ENCODE results near the gene RHBDD3.

DNA sequence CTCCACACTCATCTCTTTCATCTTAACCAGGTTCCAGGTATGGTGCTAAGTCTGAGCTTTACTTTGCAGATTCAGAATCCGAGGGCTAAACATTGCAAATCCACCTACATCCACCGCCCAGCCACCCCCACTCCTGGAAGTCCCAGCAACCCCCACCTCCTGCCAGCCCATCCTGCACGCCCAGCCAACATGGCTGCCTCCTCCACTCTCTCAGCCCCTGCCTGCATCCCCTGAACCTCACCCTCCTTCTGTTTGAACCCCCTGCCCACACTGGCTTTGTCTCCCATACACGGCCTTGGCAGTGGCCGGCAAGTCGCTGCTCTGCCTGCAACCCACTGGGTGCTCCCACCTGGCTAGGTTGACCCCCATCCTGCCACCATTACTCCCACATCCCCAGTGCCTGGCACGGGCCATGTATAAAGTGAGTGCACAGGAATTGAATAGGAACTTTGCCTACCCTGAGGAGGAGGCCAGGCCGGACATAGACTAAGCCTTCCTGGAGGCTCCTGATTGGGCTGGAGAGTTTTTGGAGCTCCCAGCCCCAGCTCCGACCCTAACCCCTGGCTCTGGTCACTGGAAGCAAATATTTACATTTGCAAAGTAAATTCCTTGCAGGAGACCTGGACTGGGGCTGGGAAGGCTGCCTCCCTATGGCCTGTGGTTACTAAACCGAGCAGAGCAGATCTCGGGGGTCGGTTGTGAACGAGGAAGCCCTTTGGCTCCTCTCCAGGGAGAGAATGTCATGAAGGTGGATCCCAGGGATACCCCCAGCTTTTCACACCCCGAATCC lies 47.7 kb downstream of the RHBDD3 start:
- TF ChIP-seq, protein P1, sequence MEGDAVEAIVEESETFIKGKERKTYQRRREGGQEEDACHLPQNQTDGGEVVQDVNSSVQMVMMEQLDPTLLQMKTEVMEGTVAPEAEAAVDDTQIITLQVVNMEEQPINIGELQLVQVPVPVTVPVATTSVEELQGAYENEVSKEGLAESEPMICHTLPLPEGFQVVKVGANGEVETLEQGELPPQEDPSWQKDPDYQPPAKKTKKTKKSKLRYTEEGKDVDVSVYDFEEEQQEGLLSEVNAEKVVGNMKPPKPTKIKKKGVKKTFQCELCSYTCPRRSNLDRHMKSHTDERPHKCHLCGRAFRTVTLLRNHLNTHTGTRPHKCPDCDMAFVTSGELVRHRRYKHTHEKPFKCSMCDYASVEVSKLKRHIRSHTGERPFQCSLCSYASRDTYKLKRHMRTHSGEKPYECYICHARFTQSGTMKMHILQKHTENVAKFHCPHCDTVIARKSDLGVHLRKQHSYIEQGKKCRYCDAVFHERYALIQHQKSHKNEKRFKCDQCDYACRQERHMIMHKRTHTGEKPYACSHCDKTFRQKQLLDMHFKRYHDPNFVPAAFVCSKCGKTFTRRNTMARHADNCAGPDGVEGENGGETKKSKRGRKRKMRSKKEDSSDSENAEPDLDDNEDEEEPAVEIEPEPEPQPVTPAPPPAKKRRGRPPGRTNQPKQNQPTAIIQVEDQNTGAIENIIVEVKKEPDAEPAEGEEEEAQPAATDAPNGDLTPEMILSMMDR (IDR thresholded peaks at IDR 0.05): no peak
- no peak for TF ChIP-seq EP300 (IDR thresholded peaks at IDR 0.05)
